CD4-positive, CD25-positive, alpha-beta regulatory T cell (primary cell): ENCODE data around the gene ZBTB49. TPM values are rescaled to one million over a fixed set of nuclear protein-coding genes. Genes with fewer than 3 reads are reported as not detected.
A peak's percentile ranks its signal among the peaks of the same experiment; 100 is the strongest.

Experiments
- ATAC-seq, 2 donors: fragments of 150-1000 bp; cut with Tn5 transposase; one replicate each; pipeline ENCODE4 v1.10.0; 2021; ENCODE audit warnings: low read depth in 2 of 2, moderate number of reproducible peaks in 2 of 2, moderate library complexity in 1 of 2
- DNase-seq, 3 donors: peaks; one replicate each; pipeline versions ENCODE4 v3.0.0 to v3.0.0-alpha.2; 2012 to 2022; ENCODE audit warnings: mixed read lengths in 1 of 3
- H3K27ac ChIP-seq: one replicate; pipeline ENCODE4 v1.7.0; 2013; ENCODE audit warnings: mild to moderate bottlenecking, low read length; ENCODE audit not compliant: insufficient read depth, poor library complexity, severe bottlenecking
- H3K27me3 ChIP-seq: one replicate; pipeline ENCODE4 v1.7.0; 2013; ENCODE audit warnings: low read length; ENCODE audit not compliant: control insufficient read depth, insufficient read depth
- H3K36me3 ChIP-seq: one replicate; pipeline ENCODE4 v1.7.0; 2013; ENCODE audit warnings: mild to moderate bottlenecking, low read length, moderate library complexity; ENCODE audit not compliant: control insufficient read depth, insufficient read depth
- H3K4me1 ChIP-seq: 2 replicates; pipeline ENCODE4 v1.7.0; 2013; ENCODE audit warnings: mild to moderate bottlenecking, low read length; ENCODE audit not compliant: insufficient read depth, control insufficient read depth, poor library complexity, severe bottlenecking
- H3K4me3 ChIP-seq: one replicate; pipeline ENCODE4 v1.7.0; 2013; ENCODE audit warnings: low read depth, mild to moderate bottlenecking, low read length, moderate library complexity
- H3K9me3 ChIP-seq, 2 experiments: 1 replicate in 1 of 2; 2 replicates in 1 of 2; pipeline ENCODE4 v1.7.0; 2013; ENCODE audit warnings: low read length in 2 of 2, mild to moderate bottlenecking in 1 of 2, moderate library complexity in 1 of 2; ENCODE audit not compliant: control insufficient read depth in 2 of 2
- H3K27ac Mint-ChIP-seq, 3 donors: one replicate each; pipeline ENCODE4 v1.8.0; 2020 to 2022; ENCODE audit warnings: mild to moderate bottlenecking in 3 of 3, mixed read lengths in 3 of 3, moderate library complexity in 2 of 3
- H3K27me3 Mint-ChIP-seq: one replicate; pipeline ENCODE4 v1.8.0; 2022; ENCODE audit warnings: mild to moderate bottlenecking, mixed read lengths
- H3K36me3 Mint-ChIP-seq: one replicate; pipeline ENCODE4 v1.8.0; 2020; ENCODE audit warnings: mixed read lengths
- H3K4me1 Mint-ChIP-seq, 4 donors: one replicate each; pipeline ENCODE4 v1.8.0; 2020 to 2022; ENCODE audit warnings: mixed read lengths in 4 of 4, mild to moderate bottlenecking in 1 of 4
- H3K4me3 Mint-ChIP-seq, 4 donors: one replicate each; pipeline ENCODE4 v1.8.0; 2020 to 2022; ENCODE audit warnings: mild to moderate bottlenecking in 4 of 4, mixed read lengths in 4 of 4, moderate library complexity in 3 of 4
- H3K9me3 Mint-ChIP-seq, 7 donors: one replicate each; pipeline ENCODE4 v1.8.0; 2020 to 2022; ENCODE audit warnings: mixed read lengths in 7 of 7, mild to moderate bottlenecking in 3 of 7, moderate library complexity in 2 of 7
- polyA plus RNA-seq, 4 donors: library from polyadenylated mRNA; unstranded; fragments of 300-500 nt; fragmentation: Illumina TruSeq; gene quantifications; one replicate each; pipeline ENCODE4 v1.2.3, GENCODE V29; 2021
- total RNA-seq: library from RNA; stranded (reverse); gene quantifications from one replicate; pipeline ENCODE4 v1.2.3, GENCODE V29; 2022

Gene ZBTB49
- total and polyA plus RNA-seq, 5 donors from 2014 or later = 3.8 to 14.7 (median 4.2) TPM

GRCh38 chr4:4317496-4318232, 27.6 kb downstream of the ZBTB49 start:
- Mint-ChIP-seq H3K4me3 (no peak overlapping the region), H3K27ac (no peak overlapping the region), H3K4me1 (peaks cover 0 to 1% (median 0%) of the 10 kb centered on the region in 4 donors), H3K36me3 (peaks cover 41% of the 10 kb centered on the region), H3K9me3 (no peaks in the 10 kb centered on the region), H3K27me3 (no peaks in the 10 kb centered on the region)
- H3K9me3 ChIP-seq = no peaks in the 10 kb centered on the region
- H3K4me1 ChIP-seq = no peaks in the 10 kb centered on the region
- no peak overlapping the region for H3K27ac ChIP-seq
- H3K36me3 ChIP-seq = peaks cover 67% of the 10 kb centered on the region
- no peaks in the 10 kb centered on the region for H3K27me3 ChIP-seq
- ATAC-seq (no peak), DNase-seq (no peak)
- H3K4me3 ChIP-seq = no peak overlapping the region

- Histone ChIP-seq H3K36me3 (peaks cover 45% of the 10 kb centered on the region), H3K9me3 (no peaks in the 10 kb centered on the region), H3K4me1 (no peaks in the 10 kb centered on the region), H3K27ac (no peak overlapping the region), H3K4me3 (no peak overlapping the region), H3K27me3 (no peaks in the 10 kb centered on the region)
- H3K9me3 Mint-ChIP-seq = no peaks in the 10 kb centered on the region
- no peak overlapping the region for H3K4me3 Mint-ChIP-seq
- peaks cover 38% of the 10 kb centered on the region for H3K36me3 Mint-ChIP-seq
- no peaks in the 10 kb centered on the region for H3K27me3 Mint-ChIP-seq
- ATAC-seq (no peak), DNase-seq (no peak)
- H3K27ac Mint-ChIP-seq = no peak overlapping the region
- H3K4me1 Mint-ChIP-seq = no peaks in the 10 kb centered on the region
These were observed 30.5 kb downstream of the ZBTB49 start for GRCh38 chr4:4320528-4320927.

- no peak for DNase-seq
- H3K36me3 ChIP-seq = peaks cover 39% of the 10 kb centered on the region
- ATAC-seq = no peak
- Mint-ChIP-seq H3K4me3 (no peak overlapping the region), H3K9me3 (no peaks in the 10 kb centered on the region), H3K4me1 (no peaks in the 10 kb centered on the region), H3K27ac (no peak overlapping the region), H3K27me3 (no peaks in the 10 kb centered on the region), H3K36me3 (peaks cover 38% of the 10 kb centered on the region)
- H3K4me1 ChIP-seq = no peaks in the 10 kb centered on the region
- H3K27ac ChIP-seq = no peak overlapping the region
- no peak overlapping the region for H3K4me3 ChIP-seq
- no peaks in the 10 kb centered on the region for H3K9me3 ChIP-seq
- no peaks in the 10 kb centered on the region for H3K27me3 ChIP-seq
These were observed 31.1 kb downstream of the ZBTB49 start for GRCh38 chr4:4320951-4321714.

GRCh38 chr4:4321951-4322688, 32.1 kb downstream of the ZBTB49 start:
- Mint-ChIP-seq H3K27ac (peak overlapping the region in 2 of 3 donors; percentile 11 to 87), H3K27me3 (no peaks in the 10 kb centered on the region), H3K4me1 (no peaks in the 10 kb centered on the region), H3K36me3 (peaks cover 37% of the 10 kb centered on the region), H3K4me3 (no peak overlapping the region), H3K9me3 (no peaks in the 10 kb centered on the region)
- Histone ChIP-seq H3K27me3 (no peaks in the 10 kb centered on the region), H3K27ac (no peak overlapping the region), H3K36me3 (peaks cover 29% of the 10 kb centered on the region), H3K9me3 (no peaks in the 10 kb centered on the region), H3K4me1 (no peaks in the 10 kb centered on the region), H3K4me3 (no peak overlapping the region)
- no peak for DNase-seq
- ATAC-seq = no peak

DNA sequence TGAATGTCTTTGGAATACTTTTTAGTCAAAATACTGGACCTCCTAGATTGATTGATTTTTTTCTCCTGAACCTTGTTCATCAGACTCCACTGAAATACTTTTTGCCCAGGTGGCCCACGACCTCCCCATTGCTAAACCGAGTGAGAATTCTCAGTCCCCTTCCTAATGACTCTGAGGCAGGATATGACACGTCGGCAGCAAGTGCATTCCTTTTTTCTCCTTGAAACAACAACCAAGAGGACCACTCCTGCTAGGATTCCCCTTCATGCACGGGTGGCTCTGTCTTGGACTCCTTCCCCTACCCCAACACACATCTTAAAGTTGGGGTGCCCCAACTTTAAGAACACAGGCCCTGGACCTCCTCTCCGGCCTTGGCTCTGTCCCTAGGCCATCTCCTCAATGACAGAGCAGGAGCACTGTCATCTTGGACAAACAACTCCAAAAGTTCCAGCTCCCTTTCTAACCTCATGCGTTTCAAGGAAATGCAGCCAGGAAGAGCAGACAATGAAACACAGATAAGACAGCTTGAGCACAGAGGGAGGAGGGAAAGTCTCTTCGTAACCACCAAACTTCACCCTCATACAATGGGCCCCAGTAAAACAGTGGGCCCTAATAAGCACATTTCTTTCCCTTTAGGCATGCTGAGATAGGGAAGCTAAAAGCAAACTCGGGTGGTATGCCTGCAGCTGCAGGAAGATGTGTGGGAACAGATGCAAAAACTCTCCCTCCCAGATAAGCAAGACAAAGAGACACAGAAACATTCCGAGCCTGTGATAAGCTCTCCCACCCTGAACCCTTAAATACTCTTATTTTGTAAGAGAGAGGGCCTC, 33.9 kb downstream of the ZBTB49 start:
- no peak for ATAC-seq
- H3K27me3 Mint-ChIP-seq = no peaks in the 10 kb centered on the region
- Histone ChIP-seq H3K27me3 (no peaks in the 10 kb centered on the region), H3K27ac (no peak overlapping the region), H3K9me3 (no peaks in the 10 kb centered on the region), H3K4me1 (no peaks in the 10 kb centered on the region), H3K36me3 (peaks cover 25% of the 10 kb centered on the region), H3K4me3 (no peak overlapping the region)
- H3K4me3 Mint-ChIP-seq = no peak overlapping the region
- no peaks in the 10 kb centered on the region for H3K9me3 Mint-ChIP-seq
- no peak for DNase-seq
- peak overlapping the region in 1 of 3 donors; percentile 11 for H3K27ac Mint-ChIP-seq
- no peaks in the 10 kb centered on the region for H3K4me1 Mint-ChIP-seq
- peaks cover 30% of the 10 kb centered on the region for H3K36me3 Mint-ChIP-seq

DNA sequence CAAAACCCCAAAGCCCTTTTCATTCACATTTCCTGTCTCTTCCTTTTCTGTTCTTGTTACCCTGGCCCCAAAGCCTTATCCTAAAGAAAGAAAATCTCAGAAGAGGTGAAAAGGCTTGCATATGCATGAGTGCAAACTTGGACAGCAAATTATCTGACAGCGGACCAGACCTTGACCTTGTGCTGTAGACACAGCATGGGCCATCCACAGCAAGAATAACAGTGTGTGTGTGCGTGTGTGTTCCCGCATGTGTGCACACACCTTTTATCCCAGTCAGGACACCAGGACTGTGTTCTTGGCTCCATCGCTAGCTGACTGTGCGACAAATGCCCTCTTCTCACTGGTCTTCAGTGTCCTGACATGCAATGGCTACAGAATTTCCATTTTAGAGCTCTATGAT, 35.3 kb downstream of the ZBTB49 start:
- no peak overlapping the region for H3K27ac ChIP-seq
- H3K4me3 ChIP-seq = no peak overlapping the region
- H3K27ac Mint-ChIP-seq = no peak overlapping the region
- no peaks in the 10 kb centered on the region for H3K27me3 Mint-ChIP-seq
- H3K36me3 ChIP-seq = peaks cover 21% of the 10 kb centered on the region
- no peaks in the 10 kb centered on the region for H3K9me3 Mint-ChIP-seq
- DNase-seq (no peak), ATAC-seq (no peak)
- no peaks in the 10 kb centered on the region for H3K27me3 ChIP-seq
- H3K36me3 Mint-ChIP-seq = peaks cover 26% of the 10 kb centered on the region
- H3K9me3 ChIP-seq = no peaks in the 10 kb centered on the region
- H3K4me1 ChIP-seq = no peaks in the 10 kb centered on the region
- H3K4me3 Mint-ChIP-seq = no peak overlapping the region
- H3K4me1 Mint-ChIP-seq = no peaks in the 10 kb centered on the region

DNA sequence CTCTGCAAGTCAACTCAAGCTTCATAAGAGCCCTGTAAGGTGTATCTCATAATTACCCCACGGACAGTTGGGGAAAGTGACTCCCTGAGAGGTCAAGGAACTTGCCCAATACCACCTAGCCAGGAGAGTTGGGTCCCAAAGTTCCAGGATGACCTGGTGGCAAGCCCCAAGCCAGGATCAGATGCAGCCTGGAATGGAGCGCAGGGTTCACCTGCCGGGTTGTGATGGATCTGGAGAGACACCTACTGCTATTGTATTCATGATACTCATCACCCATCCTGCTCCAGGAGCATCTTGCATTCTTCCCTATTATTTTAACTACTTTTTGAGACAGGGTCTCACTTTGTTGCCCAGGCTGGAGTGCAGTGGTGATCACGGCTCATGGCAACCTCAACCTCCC, 36.1 kb downstream of the ZBTB49 start:
- Mint-ChIP-seq H3K27ac (no peak overlapping the region), H3K4me1 (no peaks in the 10 kb centered on the region), H3K36me3 (peaks cover 18% of the 10 kb centered on the region), H3K4me3 (no peak overlapping the region), H3K27me3 (no peaks in the 10 kb centered on the region), H3K9me3 (no peaks in the 10 kb centered on the region)
- peaks cover 13% of the 10 kb centered on the region for H3K36me3 ChIP-seq
- H3K4me1 ChIP-seq = no peaks in the 10 kb centered on the region
- H3K4me3 ChIP-seq = no peak overlapping the region
- ATAC-seq (no peak), DNase-seq (no peak)
- H3K27me3 ChIP-seq = no peaks in the 10 kb centered on the region
- no peaks in the 10 kb centered on the region for H3K9me3 ChIP-seq
- no peak overlapping the region for H3K27ac ChIP-seq
